SHP77 (cell line): Measurements from ENCODE around the gene PRKCA.

Experiments used
- DNase-seq, 2 experiments: peaks; one replicate each; lab custom pipeline; 2025; lab: John Stamatoyannopoulos, UW

Gene PRKCA

DNA sequence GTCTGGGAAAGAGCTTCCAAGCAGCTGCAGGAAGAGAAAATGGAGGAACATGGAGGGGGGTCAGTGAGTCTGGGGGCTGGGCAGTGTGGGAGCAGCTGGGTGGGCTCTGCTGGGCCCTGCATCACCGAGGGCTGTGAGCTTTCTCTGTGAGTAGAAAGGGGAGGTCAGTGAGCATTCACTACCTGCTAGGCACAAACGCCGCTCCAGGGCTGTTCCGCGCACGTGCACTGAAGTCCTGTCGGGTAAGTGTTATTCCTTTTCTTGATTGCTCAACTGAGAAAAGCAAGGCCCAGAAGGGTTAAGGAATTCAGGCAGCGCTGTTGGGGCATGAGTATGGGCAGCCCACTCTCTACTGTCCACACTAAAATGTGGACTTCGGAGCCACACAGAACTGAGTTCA, 537.2 kb downstream of the PRKCA start:
- no peak for DNase-seq

GRCh38 chr17:66840061-66840460, 537.6 kb downstream of the PRKCA start:
- no peak for DNase-seq

DNA sequence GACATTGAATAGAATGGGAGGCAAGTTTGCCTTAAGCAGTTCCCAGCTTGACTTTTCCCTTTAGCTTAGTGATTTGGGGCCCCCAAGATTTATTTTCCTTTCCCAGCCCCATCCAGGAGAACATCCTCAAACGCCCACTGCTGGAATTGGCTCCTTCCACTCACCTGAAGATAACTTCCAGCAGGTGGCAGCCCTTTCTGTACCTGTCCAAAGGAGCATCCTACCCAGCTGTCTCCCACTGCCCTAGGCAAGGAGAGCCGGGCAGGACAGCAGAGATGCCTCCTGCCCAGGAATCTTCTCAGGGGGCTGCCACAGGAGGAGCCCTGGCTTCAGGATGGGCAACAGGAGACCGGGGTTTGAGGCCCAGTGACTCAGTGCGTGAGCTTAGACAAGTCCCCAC, 538.9 kb downstream of the PRKCA start:
- DNase-seq: no peak

- no peak for DNase-seq
Measured at GRCh38 chr17:66841744-66842143, 539.3 kb downstream of the PRKCA start.

- DNase-seq: no peak
Measured at GRCh38 chr17:66842505-66842904, 540.1 kb downstream of the PRKCA start.

GRCh38 chr17:66842959-66843358, 540.5 kb downstream of the PRKCA start:
- DNase-seq: no peak

GRCh38 chr17:66843627-66844026, 541.2 kb downstream of the PRKCA start:
- DNase-seq: peak in 1 of 2 experiments; percentile 11

DNA sequence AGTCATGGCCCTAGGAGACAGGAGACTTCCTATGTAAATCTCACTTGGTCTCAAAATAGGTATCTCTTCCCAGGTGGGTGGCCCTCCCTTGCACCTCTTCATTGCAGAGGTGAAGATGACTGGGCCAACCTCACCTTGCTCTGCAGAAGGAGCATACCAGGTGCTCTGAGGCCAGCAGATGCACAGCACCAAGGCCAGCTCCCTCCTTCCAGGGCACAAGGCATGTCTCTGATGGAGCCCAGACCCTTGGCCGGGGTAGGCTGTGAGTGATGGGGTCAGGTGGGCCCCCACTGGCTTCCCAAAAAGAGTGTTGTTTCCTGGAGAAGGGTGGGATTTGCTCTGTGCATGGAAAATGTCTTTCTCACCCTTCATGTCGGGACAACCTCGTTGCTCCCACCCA, 545.3 kb downstream of the PRKCA start:
- no peak for DNase-seq

GRCh38 chr17:66848496-66848895, 546.1 kb downstream of the PRKCA start:
- no peak for DNase-seq

GRCh38 chr17:66849032-66849655, 546.7 kb downstream of the PRKCA start:
- no peak for DNase-seq

- no peak for DNase-seq
Measured at GRCh38 chr17:66849851-66850580, 547.6 kb downstream of the PRKCA start.

DNA sequence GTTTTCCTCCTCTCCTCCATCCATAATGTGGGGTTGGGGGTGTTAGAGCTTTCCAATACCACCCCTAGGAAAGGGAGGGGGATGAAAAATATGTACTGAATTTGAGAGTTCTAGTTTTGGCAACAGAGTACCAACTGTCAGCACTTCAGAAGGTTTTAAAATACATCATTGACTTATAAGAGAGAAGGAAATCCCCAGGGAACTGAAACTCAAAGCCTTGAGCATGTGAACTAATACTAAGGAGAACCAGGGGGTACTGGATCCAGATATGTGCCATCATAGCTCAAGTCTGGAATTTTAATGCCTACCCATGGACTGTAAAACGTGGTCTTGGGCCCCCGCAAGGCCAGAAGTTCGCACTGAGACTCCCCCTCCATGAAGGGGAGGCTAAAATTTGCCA, 548.3 kb downstream of the PRKCA start:
- DNase-seq: no peak

- no peak for DNase-seq
Measured at GRCh38 chr17:66855204-66855603, 552.8 kb downstream of the PRKCA start.

- DNase-seq: no peak
Measured at GRCh38 chr17:66858226-66859083, 556.0 kb downstream of the PRKCA start.

- DNase-seq: no peak
Measured at GRCh38 chr17:66859353-66859752, 556.9 kb downstream of the PRKCA start.

GRCh38 chr17:66860204-66860603, 557.8 kb downstream of the PRKCA start:
- DNase-seq: no peak
